Panc1 (cell line): Measurements from ENCODE around the gene LONP2. TPM values are rescaled to one million over a fixed set of nuclear protein-coding genes. Genes with fewer than 3 reads are reported as not detected.

Experiments used
- ATAC-seq: fragments of 200-7000 bp; cut with Tn5 transposase; 2 replicates; pipeline ENCODE4 v1.9.1; 2020; ENCODE audit warnings: mild to moderate bottlenecking, moderate library complexity
- BruUV-seq: library from RNA; stranded (reverse); fragments of 400-500 nt; replicated peaks from 2 replicates; lab custom pipeline; 2021; lab: Mats Ljungman, UMichigan
- CTCF ChIA-PET: fragments of 300-600 bp; sonication (Branson Sonifier 250); formaldehyde crosslinking; loops from one replicate; lab custom pipeline; 2022; ENCODE audit warnings: antibody characterized with exemption; lab: Charles Lee
- POLR2A ChIA-PET: fragments of 300-600 bp; sonication (Branson Sonifier 250); formaldehyde crosslinking; loops from one replicate; lab custom pipeline; 2022; ENCODE audit warnings: antibody characterized with exemption; lab: Charles Lee
- DNase-seq: peaks from one replicate; pipeline ENCODE4 v3.0.0-alpha.2; 2010; ENCODE audit warnings: low read depth, low spot score
- H3K27ac ChIP-seq: 2 replicates; pipeline ENCODE4 v1.5.1; 2011; ENCODE audit warnings: mild to moderate bottlenecking, low read length, inconsistent platforms
- H3K27me3 ChIP-seq: fragments of 200-500 bp; sonication (Bioruptor generic); 2 replicates; pipeline ENCODE4 v1.6.0; 2014; ENCODE audit warnings: low read length, inconsistent platforms; ENCODE audit not compliant: control insufficient read depth, insufficient read depth
- H3K36me3 ChIP-seq: fragments of 200-500 bp; sonication (Bioruptor generic); 2 replicates; pipeline ENCODE4 v1.5.1; 2014; ENCODE audit warnings: inconsistent platforms, mild to moderate bottlenecking, low read length, moderate library complexity; ENCODE audit not compliant: control insufficient read depth, insufficient read depth
- H3K4me1 ChIP-seq: 2 replicates; pipeline ENCODE4 v1.5.1; 2011; ENCODE audit warnings: inconsistent platforms, mild to moderate bottlenecking, low read length, moderate library complexity; ENCODE audit not compliant: control insufficient read depth, insufficient read depth
- H3K4me3 ChIP-seq, 2 experiments: 2 replicates each; pipeline ENCODE4 v1.5.1; 2011 to 2012; ENCODE audit warnings: low read depth in 2 of 2, low read length in 2 of 2, mild to moderate bottlenecking in 2 of 2, inconsistent platforms in 1 of 2, moderate library complexity in 1 of 2
- H3K9me3 ChIP-seq: fragments of 200-500 bp; sonication (Bioruptor generic); 2 replicates; pipeline ENCODE4 v1.5.1; 2014; ENCODE audit warnings: low read depth, mild to moderate bottlenecking, inconsistent platforms, low read length, moderate library complexity; ENCODE audit not compliant: control insufficient read depth, insufficient read depth
- POLR2AphosphoS5 ChIP-seq: IDR thresholded peaks from 2 replicates; pipeline ENCODE4 v1.6.1; 2012; ENCODE audit warnings: mild to moderate bottlenecking, low read depth, low read length, moderate library complexity
- REST ChIP-seq, 2 experiments: IDR thresholded peaks; 2 replicates each; pipeline ENCODE4 v1.6.1; 2011 to 2012; ENCODE audit warnings: low read depth in 2 of 2, control low read depth in 1 of 2, low read length in 1 of 2, mild to moderate bottlenecking in 1 of 2, moderate library complexity in 1 of 2; ENCODE audit not compliant: insufficient read depth in 1 of 2
- SIN3A ChIP-seq: IDR thresholded peaks from 2 replicates; pipeline ENCODE4 v1.6.1; 2012; ENCODE audit warnings: low read depth, mild to moderate bottlenecking, low read length, moderate library complexity, borderline replicate concordance; ENCODE audit not compliant: insufficient read depth
- TCF7L2 ChIP-seq: IDR thresholded peaks from 2 replicates; pipeline ENCODE4 v1.6.1; 2011; ENCODE audit warnings: mild to moderate bottlenecking, low read depth, low read length, inconsistent platforms
- in situ Hi-C: cut with HindIII; loops from 2 replicates; pipeline ENCODE4 v1.10.0; 2016; ENCODE audit warnings: low sequenced_read_pairs, low pct_unique_long_range_greater_than_20kb
- intact Hi-C: fragments of 100-400 bp; cut with micrococcal nuclease; formaldehyde crosslinking; loops from one replicate; pipeline ENCODE4 v1.10.0; 2022; ENCODE audit not compliant: unreplicated experiment
- total RNA-seq: library from RNA; stranded (reverse); gene quantifications from one replicate; pipeline ENCODE4 v1.2.1, GENCODE V29; 2021; ENCODE audit not compliant: unreplicated experiment
- TF ChIP-seq, protein P1 (sequence below): fragments of 450-650 bp; IDR thresholded peaks from 2 replicates; pipeline ENCODE4 v1.5.1; 2017; ENCODE audit warnings: mild to moderate bottlenecking

Gene LONP2
- total RNA-seq, 1 experiment from 2014 or later: 22.9 TPM

DNA sequence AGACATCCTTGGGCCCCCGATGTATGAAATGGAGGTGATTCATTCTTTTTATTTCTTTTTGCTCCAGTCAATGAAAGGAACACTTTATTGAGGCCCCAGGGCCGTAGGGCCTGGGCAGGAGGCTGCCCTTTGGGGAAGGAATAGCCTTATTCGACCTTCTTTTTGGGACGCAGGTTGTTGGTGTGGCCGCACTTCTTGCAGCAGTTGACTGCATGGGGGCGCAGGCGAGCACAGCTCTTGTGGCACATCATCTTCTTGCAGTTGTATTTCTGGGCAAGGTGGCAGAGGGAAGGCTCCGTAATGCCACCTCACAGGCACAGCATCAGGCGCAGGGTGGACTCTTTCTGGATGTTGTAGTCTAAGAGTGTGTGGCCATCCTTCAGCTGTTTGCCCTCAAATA lies 90.2 kb downstream of the LONP2 start:
- intact Hi-C loops (no loop called here), in situ Hi-C loops (no loop called here)
- DNase-seq (no peak), ATAC-seq (no peak)
- Histone ChIP-seq H3K9me3 (no peaks in the 10 kb centered on the region), H3K4me3 (no peak overlapping the region), H3K4me1 (no peaks in the 10 kb centered on the region), H3K27me3 (no peaks in the 10 kb centered on the region), H3K36me3 (no peaks in the 10 kb centered on the region), H3K27ac (no peak overlapping the region)
- ChIA-PET POLR2A (no interaction called here), CTCF (no interaction called here)
- no TSS peak for BruUV-seq
- TF ChIP-seq, protein P1, sequence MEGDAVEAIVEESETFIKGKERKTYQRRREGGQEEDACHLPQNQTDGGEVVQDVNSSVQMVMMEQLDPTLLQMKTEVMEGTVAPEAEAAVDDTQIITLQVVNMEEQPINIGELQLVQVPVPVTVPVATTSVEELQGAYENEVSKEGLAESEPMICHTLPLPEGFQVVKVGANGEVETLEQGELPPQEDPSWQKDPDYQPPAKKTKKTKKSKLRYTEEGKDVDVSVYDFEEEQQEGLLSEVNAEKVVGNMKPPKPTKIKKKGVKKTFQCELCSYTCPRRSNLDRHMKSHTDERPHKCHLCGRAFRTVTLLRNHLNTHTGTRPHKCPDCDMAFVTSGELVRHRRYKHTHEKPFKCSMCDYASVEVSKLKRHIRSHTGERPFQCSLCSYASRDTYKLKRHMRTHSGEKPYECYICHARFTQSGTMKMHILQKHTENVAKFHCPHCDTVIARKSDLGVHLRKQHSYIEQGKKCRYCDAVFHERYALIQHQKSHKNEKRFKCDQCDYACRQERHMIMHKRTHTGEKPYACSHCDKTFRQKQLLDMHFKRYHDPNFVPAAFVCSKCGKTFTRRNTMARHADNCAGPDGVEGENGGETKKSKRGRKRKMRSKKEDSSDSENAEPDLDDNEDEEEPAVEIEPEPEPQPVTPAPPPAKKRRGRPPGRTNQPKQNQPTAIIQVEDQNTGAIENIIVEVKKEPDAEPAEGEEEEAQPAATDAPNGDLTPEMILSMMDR: peak; percentile 26; the same call in 1 of the 2 replicates
- TF ChIP-seq TCF7L2: no peak

GRCh38 chr16:48335961-48336360 lies 91.9 kb downstream of the LONP2 start:
- DNase-seq (no peak), ATAC-seq (no peak)
- Histone ChIP-seq H3K4me3 (no peak overlapping the region), H3K36me3 (no peaks in the 10 kb centered on the region), H3K27me3 (no peaks in the 10 kb centered on the region), H3K4me1 (no peaks in the 10 kb centered on the region), H3K27ac (no peak overlapping the region), H3K9me3 (no peaks in the 10 kb centered on the region)
- POLR2A ChIA-PET: no interaction called here
- BruUV-seq: TSS peak; percentile 27
- CTCF ChIA-PET: no interaction called here
- intact Hi-C loops (no loop called here), in situ Hi-C loops (no loop called here)
- TF ChIP-seq, protein P1: no peak
- TF ChIP-seq POLR2AphosphoS5 (no peak), REST (IDR thresholded peaks at IDR 0.05; ENCODE audit: insufficient read depth in 1 of 2, low read depth in 2 of 2, low read length in 1 of 2) (no peak), TCF7L2 (no peak), SIN3A (no peak)
